HG03135 (cell line): ENCODE results near the gene PIK3C2B.

Experiments used
- ATAC-seq: cut with Tn5 transposase; IDR thresholded peaks from one replicate; pipeline ENCODE4 v1.9.1; 2021; ENCODE audit warnings: mild to moderate bottlenecking, moderate library complexity; ENCODE audit not compliant: unreplicated experiment

PIK3C2B gene

GRCh38 chr1:204478921-204479320 lies 15.7 kb downstream of the PIK3C2B start:
- ATAC-seq: no peak

- no peak for ATAC-seq
Measured at GRCh38 chr1:204478172-204478899, 16.3 kb downstream of the PIK3C2B start.

- no peak for ATAC-seq
Measured at GRCh38 chr1:204477036-204477740, 17.4 kb downstream of the PIK3C2B start.

- ATAC-seq: no peak
Measured at GRCh38 chr1:204476563-204476962, 18.0 kb downstream of the PIK3C2B start.

- ATAC-seq: no peak
Measured at GRCh38 chr1:204475656-204476432, 18.8 kb downstream of the PIK3C2B start.

- no peak for ATAC-seq
Measured at GRCh38 chr1:204473400-204473965, 21.1 kb downstream of the PIK3C2B start.

- ATAC-seq: no peak
Measured at GRCh38 chr1:204472660-204473059, 21.9 kb downstream of the PIK3C2B start.

GRCh38 chr1:204471687-204472086 lies 22.9 kb downstream of the PIK3C2B start:
- ATAC-seq: no peak

GRCh38 chr1:204469304-204469703 lies 25.3 kb downstream of the PIK3C2B start:
- no peak for ATAC-seq

GRCh38 chr1:204468766-204469302 lies 25.8 kb downstream of the PIK3C2B start:
- ATAC-seq: no peak

- ATAC-seq: no peak
Measured at GRCh38 chr1:204468206-204468605, 26.4 kb downstream of the PIK3C2B start.

GRCh38 chr1:204466416-204467405 lies 27.9 kb downstream of the PIK3C2B start:
- ATAC-seq: no peak

GRCh38 chr1:204465546-204466415 lies 28.8 kb downstream of the PIK3C2B start:
- peak; percentile 63 for ATAC-seq

GRCh38 chr1:204464701-204465100 lies 29.9 kb downstream of the PIK3C2B start:
- ATAC-seq: no peak

- ATAC-seq: no peak
Measured at GRCh38 chr1:204464187-204464631, 30.4 kb downstream of the PIK3C2B start.

- no peak for ATAC-seq
Measured at GRCh38 chr1:204463125-204464060, 31.2 kb downstream of the PIK3C2B start.

GRCh38 chr1:204462229-204462561 lies 32.4 kb downstream of the PIK3C2B start:
- ATAC-seq: no peak
